Stimulated activated effector memory CD8-positive, alpha-beta T cell treated with anti-CD3 and anti-CD28 coated beads, Interleukin-12 subunit alpha, Interleukin-12 subunit beta, amount 100 ng/mL, for 72 hours (primary cell): Measurements from ENCODE around the gene TULP1.

ENCODE experiments used
- ATAC-seq: fragments of 150-1000 bp; cut with Tn5 transposase; 2 replicates; pipeline ENCODE4 v1.10.0; 2021
- DNase-seq, 2 donors: peaks; one replicate each; pipeline ENCODE4 v3.0.0; 2021 to 2022; ENCODE audit warnings: low spot score in 2 of 2
- H3K27ac Mint-ChIP-seq: one replicate; pipeline ENCODE4 v1.8.0; 2022; ENCODE audit warnings: mild to moderate bottlenecking, mixed read lengths
- H3K36me3 Mint-ChIP-seq: one replicate; pipeline ENCODE4 v1.8.0; 2022; ENCODE audit warnings: mild to moderate bottlenecking, mixed read lengths
- H3K4me1 Mint-ChIP-seq: one replicate; pipeline ENCODE4 v1.8.0; 2022; ENCODE audit warnings: mixed read lengths
- H3K4me3 Mint-ChIP-seq: one replicate; pipeline ENCODE4 v1.8.0; 2022; ENCODE audit warnings: mild to moderate bottlenecking, mixed read lengths
- H3K9me3 Mint-ChIP-seq: one replicate; pipeline ENCODE4 v1.8.0; 2022; ENCODE audit warnings: mixed read lengths

Gene TULP1

DNA sequence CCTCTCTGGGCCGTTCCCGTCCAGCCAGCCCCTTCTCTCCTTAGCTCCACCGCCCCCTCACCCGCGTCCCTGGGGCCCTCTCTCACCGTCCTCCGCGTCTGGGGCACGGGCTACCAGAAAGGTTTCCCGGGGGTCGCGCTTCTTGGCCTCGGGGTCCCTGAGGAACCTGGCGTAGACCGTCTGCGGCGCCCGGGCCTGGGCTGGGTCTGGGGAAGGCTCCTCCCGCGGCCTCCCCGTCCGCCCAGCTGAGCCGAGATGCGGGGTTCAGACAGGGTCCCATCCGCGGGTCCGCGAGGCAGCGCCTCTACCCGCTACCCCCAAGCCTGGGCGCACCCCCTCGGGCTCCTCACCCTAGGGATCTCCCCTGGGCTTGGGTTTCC lies 1.1 kb downstream of the TULP1 start:
- no peak for DNase-seq
- no peaks in the 10 kb centered on the region for H3K9me3 Mint-ChIP-seq
- no peak for ATAC-seq
- peak overlapping the region; percentile 60 for H3K27ac Mint-ChIP-seq
- H3K4me1 Mint-ChIP-seq, result no peaks in the 10 kb centered on the region
- no peak overlapping the region for H3K4me3 Mint-ChIP-seq
- no peaks in the 10 kb centered on the region for H3K36me3 Mint-ChIP-seq

DNA sequence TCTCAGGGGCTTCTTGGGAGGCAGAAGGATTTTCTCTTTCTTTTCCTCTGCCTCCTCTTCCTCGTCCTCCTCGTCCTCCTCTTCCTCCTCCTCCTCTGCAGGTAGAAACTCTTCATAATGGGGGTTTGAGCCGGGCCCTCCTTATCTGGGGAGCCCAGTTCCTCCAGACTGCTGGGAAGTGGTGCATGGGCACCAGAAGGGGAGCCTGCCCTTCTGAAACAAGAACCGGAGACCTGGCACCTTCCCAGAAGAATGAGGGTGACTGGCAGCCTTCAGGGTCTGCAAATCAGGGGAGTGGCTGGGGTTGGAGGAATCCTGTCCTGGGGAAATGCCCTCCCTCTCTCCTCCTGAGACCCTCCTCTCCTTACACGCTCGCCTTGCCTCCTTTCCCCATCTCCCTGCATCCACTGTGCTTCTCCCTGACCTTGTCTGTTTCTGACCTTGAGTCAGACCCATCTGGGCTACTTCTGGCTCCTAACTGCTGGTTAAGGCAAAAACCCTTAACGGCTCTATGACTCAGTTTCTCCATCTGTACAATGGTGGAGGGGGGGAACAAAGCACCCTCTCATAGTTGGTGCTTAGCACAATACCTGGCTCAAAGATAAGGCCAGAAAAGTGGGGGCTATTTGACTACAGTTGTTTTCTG lies 1.7 kb downstream of the TULP1 start:
- ATAC-seq, result no peak
- Mint-ChIP-seq H3K27ac (peak overlapping the region; percentile 60), H3K4me3 (no peak overlapping the region), H3K9me3 (no peaks in the 10 kb centered on the region), H3K4me1 (no peaks in the 10 kb centered on the region), H3K36me3 (no peaks in the 10 kb centered on the region)
- no peak for DNase-seq

DNA sequence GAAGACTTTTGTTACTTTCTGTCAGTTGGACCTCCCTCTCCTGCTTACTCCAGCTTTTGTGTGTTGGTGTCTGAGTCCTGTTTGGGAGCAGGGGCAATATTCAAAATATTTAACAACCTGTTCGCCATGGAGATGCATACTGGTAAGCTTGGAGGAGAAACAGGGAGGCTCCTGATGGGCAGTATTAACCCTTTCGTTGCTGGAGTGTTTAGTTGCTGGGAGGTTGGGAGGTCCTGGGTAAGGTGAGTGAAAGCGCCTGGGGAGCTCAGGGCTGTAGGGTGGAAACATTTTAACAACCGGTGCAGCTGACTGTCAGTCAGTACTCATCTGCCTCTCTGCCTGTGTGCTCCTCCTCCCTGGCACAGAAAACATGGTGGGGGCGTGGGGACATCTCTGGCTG lies 4.2 kb downstream of the TULP1 start:
- Mint-ChIP-seq H3K9me3 (no peaks in the 10 kb centered on the region), H3K27ac (no peak overlapping the region), H3K4me1 (no peaks in the 10 kb centered on the region), H3K36me3 (no peaks in the 10 kb centered on the region), H3K4me3 (no peak overlapping the region)
- DNase-seq (no peak), ATAC-seq (no peak)

DNA sequence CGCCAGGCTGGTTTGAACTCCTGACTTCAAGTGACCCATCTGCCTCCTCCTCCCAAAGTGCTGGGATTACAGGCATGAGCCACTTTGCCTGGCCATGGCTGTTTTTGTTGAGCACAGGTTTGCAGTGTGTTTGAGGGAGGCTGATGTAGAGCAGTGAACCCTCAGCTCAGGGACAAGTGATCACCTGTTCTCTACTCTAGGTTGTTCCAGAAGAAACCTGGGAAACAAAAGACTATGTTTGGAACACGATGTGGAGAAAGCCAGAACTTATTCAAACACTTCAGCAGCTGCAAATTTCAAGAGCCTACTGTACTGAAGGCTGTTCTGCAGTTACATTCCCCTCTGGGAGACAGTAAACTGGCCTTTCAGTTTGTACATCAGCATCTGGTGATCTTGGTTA lies 4.7 kb downstream of the TULP1 start:
- H3K36me3 Mint-ChIP-seq, result no peaks in the 10 kb centered on the region
- no peak overlapping the region for H3K4me3 Mint-ChIP-seq
- no peaks in the 10 kb centered on the region for H3K9me3 Mint-ChIP-seq
- no peak overlapping the region for H3K27ac Mint-ChIP-seq
- no peak for DNase-seq
- no peaks in the 10 kb centered on the region for H3K4me1 Mint-ChIP-seq
- no peak for ATAC-seq

DNA sequence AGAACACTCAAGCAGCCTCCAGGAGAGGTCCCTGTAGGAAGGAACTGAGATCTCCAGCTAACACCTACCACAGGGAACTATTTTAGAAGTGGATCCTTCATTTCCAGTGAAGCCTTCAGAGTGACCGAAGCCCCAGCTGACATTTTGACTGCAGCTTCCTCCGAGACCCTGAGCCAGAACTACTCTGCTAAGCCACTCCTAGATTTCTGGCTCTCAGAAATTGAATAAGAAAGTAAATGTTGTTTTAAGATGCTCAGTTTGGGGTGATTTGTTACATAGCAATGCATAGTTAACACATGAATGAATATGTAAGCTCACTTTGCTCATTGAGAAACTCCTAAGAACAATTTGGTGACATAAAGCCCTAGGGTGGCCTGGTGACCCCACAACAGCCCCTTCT lies 5.5 kb downstream of the TULP1 start:
- no peaks in the 10 kb centered on the region for H3K36me3 Mint-ChIP-seq
- no peak for ATAC-seq

DNA sequence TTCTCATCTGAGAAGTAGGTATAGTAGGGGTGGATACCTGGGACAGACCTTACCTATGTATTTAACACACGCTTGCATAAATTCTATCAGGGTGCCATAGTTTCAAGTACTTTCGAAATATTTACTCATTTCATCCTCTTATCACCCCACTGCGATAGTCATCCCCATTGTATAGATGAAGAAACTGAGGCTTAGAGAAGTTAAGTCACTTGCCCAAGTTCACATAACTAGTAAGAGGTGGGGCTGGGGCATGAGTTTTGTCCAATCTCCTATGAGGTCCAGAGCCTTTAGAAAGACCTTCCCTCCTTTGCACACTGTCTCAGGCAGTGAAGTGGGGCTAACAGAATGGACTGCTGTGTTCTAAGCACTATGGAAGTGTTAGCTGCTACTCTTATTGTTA lies 6.2 kb downstream of the TULP1 start:
- H3K9me3 Mint-ChIP-seq, result no peaks in the 10 kb centered on the region

More for the DNA sequence above, 5.5 kb downstream of the TULP1 start:
- H3K4me3 Mint-ChIP-seq, result no peak overlapping the region
- no peak for DNase-seq
- no peak overlapping the region for H3K27ac Mint-ChIP-seq
- no peaks in the 10 kb centered on the region for H3K4me1 Mint-ChIP-seq
- H3K9me3 Mint-ChIP-seq, result no peaks in the 10 kb centered on the region

DNA sequence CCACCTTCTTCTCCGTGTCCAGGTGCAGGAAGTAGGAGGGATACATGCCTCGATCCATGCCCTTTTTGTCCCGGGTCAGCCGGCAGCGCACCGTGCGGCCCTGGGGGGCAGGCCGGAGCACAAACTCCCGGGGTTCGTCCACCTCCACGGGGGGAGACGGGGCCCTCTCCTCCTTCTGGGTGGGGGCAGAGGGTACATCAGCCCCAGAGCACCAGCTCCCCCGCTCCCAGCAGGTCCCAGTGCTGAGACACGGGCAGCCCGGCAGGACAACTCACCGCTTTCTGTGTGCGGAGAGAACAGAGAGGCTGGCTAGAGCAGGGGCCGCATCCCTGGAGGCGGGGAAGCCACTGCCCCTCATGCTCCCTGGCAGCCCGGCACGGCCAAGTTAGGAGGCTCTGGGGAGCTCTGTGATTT lies 6.7 kb downstream of the TULP1 start:
- Mint-ChIP-seq H3K4me3 (no peak overlapping the region), H3K9me3 (no peaks in the 10 kb centered on the region), H3K4me1 (no peaks in the 10 kb centered on the region), H3K36me3 (no peaks in the 10 kb centered on the region), H3K27ac (no peak overlapping the region)
- no peak for DNase-seq
- ATAC-seq, result no peak

More for the DNA sequence above, 6.2 kb downstream of the TULP1 start:
- DNase-seq (no peak), ATAC-seq (no peak)
- H3K4me3 Mint-ChIP-seq, result no peak overlapping the region
- H3K4me1 Mint-ChIP-seq, result no peaks in the 10 kb centered on the region
- no peak overlapping the region for H3K27ac Mint-ChIP-seq
- H3K36me3 Mint-ChIP-seq, result no peaks in the 10 kb centered on the region

DNA sequence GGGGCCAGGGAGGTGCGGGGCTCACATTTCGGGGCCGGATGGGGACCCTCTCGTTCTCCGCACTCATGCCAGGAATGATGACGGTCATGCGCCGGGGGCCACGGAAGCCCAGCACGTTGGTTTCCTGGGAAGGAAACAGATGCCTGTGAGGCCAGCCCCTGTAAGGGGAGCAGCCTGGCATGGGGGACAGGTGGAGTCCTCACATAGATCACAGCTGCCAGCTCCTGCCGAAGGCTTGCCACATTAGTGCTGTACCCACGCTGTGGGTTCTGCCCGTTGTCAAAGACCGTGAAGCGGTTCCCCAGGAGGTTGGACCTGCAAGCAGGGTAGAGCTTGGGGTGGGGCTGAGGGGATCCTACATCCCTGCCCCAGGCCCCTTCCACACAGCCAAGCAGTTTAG lies 9.2 kb downstream of the TULP1 start:
- ATAC-seq, result no peak
- no peak for DNase-seq
- Mint-ChIP-seq H3K9me3 (no peaks in the 10 kb centered on the region), H3K4me3 (no peak overlapping the region), H3K36me3 (peaks cover 4% of the 10 kb centered on the region), H3K27ac (no peak overlapping the region), H3K4me1 (peaks cover 5% of the 10 kb centered on the region)

DNA sequence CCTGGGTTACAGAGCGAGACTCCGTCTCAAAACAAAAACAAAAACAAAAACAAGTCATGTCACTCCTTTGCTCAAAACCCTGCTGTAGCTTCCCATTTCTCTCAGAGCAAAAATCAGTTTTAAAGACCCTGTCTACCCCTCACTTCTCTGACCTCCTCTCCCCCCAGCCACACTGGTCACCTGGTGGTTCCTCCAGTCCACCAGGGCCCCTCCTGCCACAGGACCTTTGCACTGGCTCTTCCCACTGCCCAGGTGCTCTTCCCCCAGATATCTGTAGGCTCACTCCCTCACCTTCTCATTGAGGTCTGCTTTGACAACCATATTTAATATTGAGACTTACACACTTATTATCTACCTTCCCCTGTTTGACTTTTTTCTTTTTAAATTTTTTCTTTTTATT lies 10.9 kb downstream of the TULP1 start:
- DNase-seq (no peak), ATAC-seq (no peak)
- H3K36me3 Mint-ChIP-seq, result peaks cover 6% of the 10 kb centered on the region
- H3K27ac Mint-ChIP-seq, result no peak overlapping the region
- no peak overlapping the region for H3K4me3 Mint-ChIP-seq
- peaks cover 11% of the 10 kb centered on the region for H3K4me1 Mint-ChIP-seq
- H3K9me3 Mint-ChIP-seq, result no peaks in the 10 kb centered on the region

DNA sequence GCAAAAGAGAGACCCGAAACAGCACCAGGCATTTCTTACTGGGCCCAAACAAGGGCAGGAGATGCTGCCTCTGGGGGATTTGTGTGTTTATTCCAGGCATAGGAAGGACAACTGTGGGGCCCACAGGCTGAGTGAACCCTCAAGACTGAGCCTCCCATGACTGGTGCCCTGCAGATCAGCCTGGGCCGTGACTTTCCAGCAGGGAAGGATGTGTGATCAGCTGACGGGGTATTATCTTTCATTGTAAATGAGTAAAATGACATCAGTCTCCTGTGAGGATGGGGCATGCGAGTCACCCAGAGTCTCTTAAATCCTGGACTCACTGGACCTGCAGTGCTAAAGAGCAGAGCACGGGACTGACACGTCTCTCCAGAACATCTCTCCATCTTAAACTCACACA lies 11.9 kb downstream of the TULP1 start:
- Mint-ChIP-seq H3K27ac (no peak overlapping the region), H3K9me3 (no peaks in the 10 kb centered on the region), H3K4me1 (peaks cover 11% of the 10 kb centered on the region), H3K4me3 (no peak overlapping the region), H3K36me3 (peaks cover 6% of the 10 kb centered on the region)
- no peak for ATAC-seq
- DNase-seq, result no peak

DNA sequence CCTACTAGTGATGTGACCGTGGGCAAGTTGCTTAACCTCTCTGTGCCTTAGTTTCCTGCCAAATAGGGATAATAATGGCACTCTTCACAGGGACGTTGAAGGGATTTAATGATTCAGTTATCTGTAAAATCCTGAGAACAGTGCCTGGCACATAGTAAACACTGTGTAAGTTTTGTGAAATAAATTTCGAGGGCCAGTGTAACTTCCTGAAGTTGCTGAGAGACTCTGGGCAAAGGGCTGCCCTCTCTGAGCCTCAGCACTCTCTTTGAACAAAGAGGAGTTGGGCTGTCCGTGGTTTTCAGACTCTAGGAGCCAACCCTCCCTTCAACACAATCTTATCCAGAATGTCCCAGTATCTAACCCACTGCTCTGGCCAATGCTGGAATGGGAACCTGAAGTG lies 13.3 kb downstream of the TULP1 start:
- Mint-ChIP-seq H3K36me3 (peaks cover 6% of the 10 kb centered on the region), H3K4me1 (peaks cover 18% of the 10 kb centered on the region), H3K4me3 (no peak overlapping the region), H3K27ac (no peak overlapping the region), H3K9me3 (no peaks in the 10 kb centered on the region)
- DNase-seq (no peak), ATAC-seq (no peak)

DNA sequence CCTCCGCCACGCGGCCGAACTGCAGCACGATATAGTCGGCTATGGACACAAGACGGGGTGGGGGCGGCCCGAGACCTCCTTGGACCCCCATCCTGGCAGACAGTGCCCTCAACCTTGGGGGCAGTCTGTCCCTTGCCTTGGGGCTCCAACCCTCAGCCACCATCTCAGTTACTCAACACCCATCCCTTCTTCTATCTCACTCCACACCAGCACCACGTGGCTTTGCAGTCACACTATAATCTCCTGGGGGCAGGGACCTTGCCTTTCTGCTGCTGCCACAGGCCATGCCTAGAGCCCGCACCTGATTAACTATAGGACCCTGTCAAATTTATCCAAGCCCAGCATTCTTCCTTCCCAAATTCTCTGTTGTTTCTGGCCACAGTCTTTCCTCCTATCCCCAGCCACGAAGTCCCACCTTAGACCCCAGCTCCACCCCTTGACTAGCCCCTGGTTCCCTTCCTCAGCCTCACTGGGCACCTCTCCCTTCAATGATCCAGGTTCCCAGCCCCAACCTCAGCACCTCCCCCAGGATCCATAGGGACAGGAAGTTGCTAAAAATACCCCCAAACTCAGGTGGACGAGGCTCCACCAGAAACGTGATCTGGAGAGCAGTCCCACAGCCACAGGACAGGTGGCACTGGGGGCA lies 14.2 kb downstream of the TULP1 start:
- ATAC-seq, result no peak
- Mint-ChIP-seq H3K4me1 (peaks cover 26% of the 10 kb centered on the region), H3K4me3 (peak overlapping the region; percentile 73), H3K9me3 (no peaks in the 10 kb centered on the region), H3K36me3 (peaks cover 6% of the 10 kb centered on the region), H3K27ac (peak overlapping the region; percentile 69)
- no peak for DNase-seq

DNA sequence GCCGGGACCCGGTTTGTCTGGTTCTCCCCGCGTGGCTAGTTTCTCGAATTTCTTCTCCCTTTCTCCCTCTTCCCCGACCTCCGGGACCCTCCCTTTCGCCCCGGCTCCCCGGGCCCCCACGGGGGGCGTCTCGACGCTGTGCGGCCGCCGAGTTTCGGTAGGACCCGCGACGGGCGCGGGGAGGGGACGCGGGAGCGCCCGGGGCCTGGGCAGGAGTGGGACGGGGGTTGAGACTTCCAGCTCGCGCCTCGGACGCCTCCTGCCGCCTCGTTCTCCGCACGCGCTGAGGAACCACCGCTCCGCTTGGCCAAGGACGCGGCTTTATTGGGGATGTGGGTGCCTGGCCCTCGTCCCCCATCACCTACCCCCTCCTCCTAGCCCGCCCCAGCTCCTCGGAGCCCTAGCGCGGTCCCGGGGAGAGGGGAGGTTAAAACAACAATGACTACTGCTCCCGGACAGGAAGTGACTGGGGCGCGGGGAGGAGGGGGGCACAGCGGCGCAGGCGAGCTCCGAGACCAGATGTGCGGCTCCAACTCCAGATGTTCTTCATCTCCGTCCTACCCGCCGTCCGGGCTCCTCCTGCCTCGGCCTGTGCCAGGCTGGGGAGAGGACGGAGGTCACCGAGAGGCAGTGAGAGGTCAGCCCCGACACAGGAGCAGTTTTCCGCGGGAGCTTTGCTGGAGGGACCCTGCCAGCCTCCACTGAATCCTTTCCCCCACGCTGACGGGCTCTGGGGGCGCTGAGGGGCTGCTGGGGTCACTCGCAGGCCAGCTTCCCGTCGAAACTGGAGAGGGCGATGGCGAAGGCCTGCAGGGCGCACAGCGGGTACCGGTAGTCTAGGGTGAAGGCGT lies 14.9 kb downstream of the TULP1 start:
- Mint-ChIP-seq H3K9me3 (no peaks in the 10 kb centered on the region), H3K27ac (peak overlapping the region; percentile 69), H3K36me3 (peaks cover 6% of the 10 kb centered on the region), H3K4me1 (peaks cover 33% of the 10 kb centered on the region), H3K4me3 (peak overlapping the region; percentile 73)
- peak; percentile 55 for ATAC-seq
- peak in 1 of 2 donors; percentile 72 for DNase-seq

DNA sequence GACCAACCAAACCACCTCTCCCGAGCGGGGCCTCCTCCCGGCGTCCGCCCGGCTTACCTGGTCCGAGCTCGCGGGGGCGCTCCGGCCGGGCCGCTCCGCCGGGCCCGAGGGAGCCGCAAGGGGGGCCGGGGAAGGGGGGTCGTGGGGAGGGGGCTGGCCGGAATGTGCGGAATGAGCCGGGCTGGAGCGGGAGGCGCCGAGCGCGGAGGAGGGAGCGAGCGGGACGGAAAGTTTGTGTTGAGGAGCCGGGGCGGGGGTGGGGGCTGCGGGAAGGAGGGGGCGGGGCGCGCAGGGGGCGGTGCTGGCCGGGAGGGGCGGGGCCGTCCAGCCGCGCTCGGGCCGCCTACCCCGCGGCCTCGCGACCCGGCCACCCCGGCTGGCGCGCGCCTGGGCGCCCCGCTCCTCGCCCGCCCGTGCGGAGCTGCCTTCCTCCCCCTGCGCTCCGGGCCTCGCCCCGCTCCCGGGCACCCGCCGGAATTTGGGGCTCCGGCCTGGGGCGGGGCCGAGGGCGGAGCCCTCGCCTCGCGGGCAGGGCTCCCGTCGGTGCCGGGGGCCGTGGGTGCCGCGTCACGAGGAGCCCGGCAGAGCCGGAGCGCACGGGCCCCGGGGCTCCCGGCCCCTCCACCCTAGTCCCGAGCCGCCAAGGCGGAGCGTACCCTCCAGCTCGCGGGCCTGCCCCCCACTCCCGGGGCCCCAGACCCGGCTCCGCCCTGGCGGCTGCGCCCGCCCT lies 15.7 kb downstream of the TULP1 start, which contains the start of gene TEAD3:
Gene TEAD3 (minus strand): TSS at position 239 of the 730 bp plus-strand sequence.
- H3K4me1 Mint-ChIP-seq, result peaks cover 36% of the 10 kb centered on the region
- H3K9me3 Mint-ChIP-seq, result no peaks in the 10 kb centered on the region
- ATAC-seq (peak; percentile 77), DNase-seq (peak; percentile 62 to 82)
- H3K36me3 Mint-ChIP-seq, result peaks cover 6% of the 10 kb centered on the region
- H3K27ac Mint-ChIP-seq, result peak within 1 kb of the TSS; percentile 69
- H3K4me3 Mint-ChIP-seq, result peak within 1 kb of the TSS; percentile 73
